NCI-H748 (cell line): ENCODE data around the gene GPLD1.

ENCODE experiments used
- DNase-seq: peaks from one replicate; lab custom pipeline; 2025; ENCODE audit not compliant: unreplicated experiment; lab: John Stamatoyannopoulos, UW

The GPLD1 gene

GRCh38 chr6:24501914-24502313 lies 12.5 kb upstream of the GPLD1 start:
- no peak for DNase-seq

GRCh38 chr6:24501374-24501773 lies 12.0 kb upstream of the GPLD1 start:
- DNase-seq = no peak

GRCh38 chr6:24500683-24501082 lies 11.3 kb upstream of the GPLD1 start:
- no peak for DNase-seq

GRCh38 chr6:24497254-24497970 lies 8.0 kb upstream of the GPLD1 start:
- DNase-seq = no peak

GRCh38 chr6:24494821-24495795 lies 5.7 kb upstream of the GPLD1 start, which contains the start of gene ALDH5A1:
ALDH5A1 (plus strand) TSS chr6:24494969; CDS start chr6:24494997, 28 bp downstream.
- peak; percentile 90 for DNase-seq

GRCh38 chr6:24493945-24494820 lies 4.8 kb upstream of the GPLD1 start:
- no peak for DNase-seq

- no peak for DNase-seq
These were observed 3.1 kb upstream of the GPLD1 start for GRCh38 chr6:24492475-24492874.

- no peak for DNase-seq
These were observed 1.6 kb upstream of the GPLD1 start for GRCh38 chr6:24490948-24491347.

GRCh38 chr6:24489881-24490280 lies 503 bp upstream of the GPLD1 start:
- no peak for DNase-seq

GRCh38 chr6:24486065-24486464 lies 3.3 kb downstream of the GPLD1 start:
- DNase-seq = no peak

GRCh38 chr6:24484657-24485323 lies 4.6 kb downstream of the GPLD1 start:
- no peak for DNase-seq

GRCh38 chr6:24481449-24481848 lies 7.9 kb downstream of the GPLD1 start:
- no peak for DNase-seq

GRCh38 chr6:24480705-24481104 lies 8.7 kb downstream of the GPLD1 start:
- no peak for DNase-seq

- no peak for DNase-seq
These were observed 10.5 kb downstream of the GPLD1 start for GRCh38 chr6:24478903-24479302.

GRCh38 chr6:24477070-24477469 lies 12.3 kb downstream of the GPLD1 start:
- no peak for DNase-seq

- no peak for DNase-seq
These were observed 12.7 kb downstream of the GPLD1 start for GRCh38 chr6:24476631-24477030.

- no peak for DNase-seq
These were observed 17.2 kb downstream of the GPLD1 start for GRCh38 chr6:24472181-24472580.

GRCh38 chr6:24469811-24470210 lies 19.6 kb downstream of the GPLD1 start:
- DNase-seq = no peak

- DNase-seq = no peak
These were observed 24.9 kb downstream of the GPLD1 start for GRCh38 chr6:24464253-24465038.

GRCh38 chr6:24460966-24461365 lies 28.4 kb downstream of the GPLD1 start:
- no peak for DNase-seq
